PFSK-1 (cell line): Measurements from ENCODE around the gene SIGMAR1.

Source experiments
- FOXP2 ChIP-seq: optimal IDR thresholded peaks from 2 replicates; pipeline ENCODE3; 2011; ENCODE audit warnings: borderline replicate concordance, control low read depth, inconsistent platforms; ENCODE audit not compliant: insufficient read depth; ENCODE audit errors: extremely low read length, extremely low read depth
- POLR2AphosphoS5 ChIP-seq: IDR thresholded peaks from 2 replicates; pipeline ENCODE4 v1.6.1; 2012; ENCODE audit warnings: low read depth, mild to moderate bottlenecking, control low read depth, low read length, moderate library complexity
- TAF1 ChIP-seq: IDR thresholded peaks from 2 replicates; pipeline ENCODE4 v1.6.1; 2012; ENCODE audit warnings: low read length, control low read depth, borderline replicate concordance; ENCODE audit not compliant: insufficient read depth
- TF ChIP-seq, protein P1 (sequence below), 2 experiments: IDR thresholded peaks; 2 replicates each; pipeline versions ENCODE4 v1.6.1 to v1.8.0; 2011 to 2012; ENCODE audit warnings: low read depth in 2 of 2, low read length in 2 of 2, control low read depth in 1 of 2, inconsistent platforms in 1 of 2, mild to moderate bottlenecking in 1 of 2, moderate library complexity in 1 of 2; ENCODE audit not compliant: insufficient read depth in 1 of 2

GRCh38 chr9:34601937-34602573 lies 35.5 kb downstream of the SIGMAR1 start:
- TF ChIP-seq POLR2AphosphoS5 (no peak), TAF1 (no peak), FOXP2 (no peak)
- TF ChIP-seq, protein P1, sequence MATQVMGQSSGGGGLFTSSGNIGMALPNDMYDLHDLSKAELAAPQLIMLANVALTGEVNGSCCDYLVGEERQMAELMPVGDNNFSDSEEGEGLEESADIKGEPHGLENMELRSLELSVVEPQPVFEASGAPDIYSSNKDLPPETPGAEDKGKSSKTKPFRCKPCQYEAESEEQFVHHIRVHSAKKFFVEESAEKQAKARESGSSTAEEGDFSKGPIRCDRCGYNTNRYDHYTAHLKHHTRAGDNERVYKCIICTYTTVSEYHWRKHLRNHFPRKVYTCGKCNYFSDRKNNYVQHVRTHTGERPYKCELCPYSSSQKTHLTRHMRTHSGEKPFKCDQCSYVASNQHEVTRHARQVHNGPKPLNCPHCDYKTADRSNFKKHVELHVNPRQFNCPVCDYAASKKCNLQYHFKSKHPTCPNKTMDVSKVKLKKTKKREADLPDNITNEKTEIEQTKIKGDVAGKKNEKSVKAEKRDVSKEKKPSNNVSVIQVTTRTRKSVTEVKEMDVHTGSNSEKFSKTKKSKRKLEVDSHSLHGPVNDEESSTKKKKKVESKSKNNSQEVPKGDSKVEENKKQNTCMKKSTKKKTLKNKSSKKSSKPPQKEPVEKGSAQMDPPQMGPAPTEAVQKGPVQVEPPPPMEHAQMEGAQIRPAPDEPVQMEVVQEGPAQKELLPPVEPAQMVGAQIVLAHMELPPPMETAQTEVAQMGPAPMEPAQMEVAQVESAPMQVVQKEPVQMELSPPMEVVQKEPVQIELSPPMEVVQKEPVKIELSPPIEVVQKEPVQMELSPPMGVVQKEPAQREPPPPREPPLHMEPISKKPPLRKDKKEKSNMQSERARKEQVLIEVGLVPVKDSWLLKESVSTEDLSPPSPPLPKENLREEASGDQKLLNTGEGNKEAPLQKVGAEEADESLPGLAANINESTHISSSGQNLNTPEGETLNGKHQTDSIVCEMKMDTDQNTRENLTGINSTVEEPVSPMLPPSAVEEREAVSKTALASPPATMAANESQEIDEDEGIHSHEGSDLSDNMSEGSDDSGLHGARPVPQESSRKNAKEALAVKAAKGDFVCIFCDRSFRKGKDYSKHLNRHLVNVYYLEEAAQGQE (IDR thresholded peaks at IDR 0.05; ENCODE audit: insufficient read depth in 1 of 2, low read depth in 2 of 2, low read length in 2 of 2): no peak
